Spleen (tissue), 13 donors: Measurements from ENCODE around the gene GADD45B. TPM values are rescaled to one million over a fixed set of nuclear protein-coding genes. Genes with fewer than 3 reads are reported as not detected.
A peak's percentile ranks its signal among the peaks of the same experiment; 100 is the strongest.

Source experiments
- DNase-seq: peaks from one replicate; pipeline ENCODE4 v3.0.0-alpha.2; 2020
- H3K27ac ChIP-seq, 8 donors: fragments of 200-600 bp; sonication (generic) in 7 of 8; 1 replicate in 4 of 8; 2 replicates in 4 of 8; pipeline versions ENCODE4 v1.5.0 to v1.8.0; 2016 to 2021; ENCODE audit warnings: inconsistent platforms in 4 of 8, mild to moderate bottlenecking in 4 of 8, moderate library complexity in 1 of 8
- H3K27me3 ChIP-seq, 7 donors: fragments of 200-600 bp; sonication (generic) in 6 of 7; replicated peaks in 1 of 7; 1 replicate in 4 of 7; 2 replicates in 3 of 7; pipeline versions ENCODE4 v1.5.0 to v1.8.0; 2016 to 2021; ENCODE audit warnings: inconsistent platforms in 3 of 7, mild to moderate bottlenecking in 1 of 7
- H3K36me3 ChIP-seq, 6 donors: fragments of 200-600 bp; sonication (generic) in 5 of 6; 1 replicate in 4 of 6; 2 replicates in 2 of 6; pipeline versions ENCODE4 v1.5.0 to v1.8.0; 2016 to 2021; ENCODE audit warnings: inconsistent platforms in 2 of 6
- H3K4me1 ChIP-seq, 6 donors: fragments of 200-600 bp; sonication (generic) in 5 of 6; 1 replicate in 3 of 6; 2 replicates in 3 of 6; pipeline versions ENCODE4 v1.5.0 to v1.8.0; 2016 to 2021; ENCODE audit warnings: inconsistent platforms in 3 of 6
- H3K4me3 ChIP-seq, 8 donors: fragments of 200-600 bp; sonication (generic) in 7 of 8; 1 replicate in 4 of 8; 2 replicates in 4 of 8; pipeline versions ENCODE4 v1.5.0 to v1.8.0; 2016 to 2021; ENCODE audit warnings: inconsistent platforms in 4 of 8, mild to moderate bottlenecking in 4 of 8, moderate library complexity in 2 of 8
- H3K9me3 ChIP-seq, 8 donors: fragments of 200-600 bp; sonication (generic) in 7 of 8; 1 replicate in 4 of 8; 2 replicates in 4 of 8; pipeline versions ENCODE4 v1.5.0 to v1.8.0; 2016 to 2021; ENCODE audit warnings: inconsistent platforms in 4 of 8
- POLR2A ChIP-seq, 3 donors: fragments of 450-650 bp; IDR thresholded peaks; one replicate each; pipeline ENCODE4 v1.5.1; 2017; ENCODE audit warnings: antibody characterized with exemption in 3 of 3, mild to moderate bottlenecking in 1 of 3
- POLR2AphosphoS5 ChIP-seq, 3 donors: sonication (generic); formaldehyde crosslinking; IDR thresholded peaks; one replicate each; pipeline ENCODE4 v1.5.1; 2017; ENCODE audit warnings: antibody characterized with exemption in 3 of 3
- WGBS, 5 donors: extraction: QIAGEN DNeasy Blood & Tissue Kit in 3 of 5; methylation state at CpG; one replicate each; pipeline versions ENCODE4 v1.1.5 to v1.1.7; 2013 to 2018; 5-methylcytosine and 5-hydroxymethylcytosine counted together
- intact Hi-C: fragments of 100-400 bp; cut with DNase I; formaldehyde crosslinking; loops from one replicate; pipeline ENCODE4 v1.15.0; 2023; ENCODE audit warnings: low total_unique reads
- long read RNA-seq, 2 donors: transcript quantifications; one replicate each; lab custom pipeline, GENCODE V29; 2026
- polyA plus RNA-seq, 3 donors: library from polyadenylated mRNA; stranded (reverse); fragments of 200-250 nt; gene quantifications; one replicate each; pipeline ENCODE4 v1.2.1, GENCODE V29; 2013
- total RNA-seq, 7 donors: library from RNA; depleted of rRNA in 3 of 7; stranded (reverse); fragments of >200 nt in 3 of 7; fragmentation: NEBNext Ultra II Directional in 4 of 7; extraction: Animal tissue kit (Norgen Biotek cat#: 25700) in 4 of 7; gene quantifications; one replicate each; pipeline versions ENCODE4 v1.1.0 to v1.2.1, GENCODE V29; 2016 to 2021
- TF ChIP-seq, protein P1 (sequence below), 11 experiments: fragments of 200-600 bp in 7 of 11; fragments of 450-650 bp in 4 of 11; sonication (generic) in 4 of 11; IDR thresholded peaks in 8 of 11; conservative IDR thresholded peaks in 3 of 11; 1 replicate in 7 of 11; 2 replicates in 4 of 11; pipeline versions ENCODE4 v1.4.0 to v1.8.0; 2016 to 2021; ENCODE audit warnings: antibody characterized with exemption in 11 of 11, inconsistent platforms in 4 of 11, mild to moderate bottlenecking in 1 of 11
- donor health status: healthy with polysubstance abuse.
- donor health status: DM: no; HTN: no; CAD: no; lungs with moderate emphysema.
- donor health status: DM: no; HTN: no; CAD: no.
- donor health status: Bipolar disorder and iron deficiency.
- donor health status: healthy.
- donor health status: DM: no; HTN: no; CAD: no.
- donor health status: DM: yes; HTN: yes; CAD: no.

The GADD45B gene, protein sequence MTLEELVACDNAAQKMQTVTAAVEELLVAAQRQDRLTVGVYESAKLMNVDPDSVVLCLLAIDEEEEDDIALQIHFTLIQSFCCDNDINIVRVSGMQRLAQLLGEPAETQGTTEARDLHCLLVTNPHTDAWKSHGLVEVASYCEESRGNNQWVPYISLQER
- 100 to 1,000 TPM in 1 of 7 donors, 10 to 100 TPM in 6; 57.4 to 114 (median 77.4) TPM for total RNA-seq
- polyA plus RNA-seq: 10 to 100 TPM; 40.6 to 76.9 (median 43.3) TPM
- long read RNA-seq, donor 1, transcript GADD45B-201 (4 exons, 1,373 nt): major isoform, 20 of 25 reads
- long read RNA-seq, donor 1, partial matches to known transcripts: 0 of 25 reads
- long read RNA-seq, donor 1, other reads (novel, unspliced or antisense): 0 of 25 reads
- long read RNA-seq, donor 2, transcript GADD45B-201 (4 exons, 1,373 nt): major isoform, 13 of 19 reads
- long read RNA-seq, donor 2, partial matches to known transcripts: 0 of 19 reads
- long read RNA-seq, donor 2, other reads (novel, unspliced or antisense): 0 of 19 reads

DNA sequence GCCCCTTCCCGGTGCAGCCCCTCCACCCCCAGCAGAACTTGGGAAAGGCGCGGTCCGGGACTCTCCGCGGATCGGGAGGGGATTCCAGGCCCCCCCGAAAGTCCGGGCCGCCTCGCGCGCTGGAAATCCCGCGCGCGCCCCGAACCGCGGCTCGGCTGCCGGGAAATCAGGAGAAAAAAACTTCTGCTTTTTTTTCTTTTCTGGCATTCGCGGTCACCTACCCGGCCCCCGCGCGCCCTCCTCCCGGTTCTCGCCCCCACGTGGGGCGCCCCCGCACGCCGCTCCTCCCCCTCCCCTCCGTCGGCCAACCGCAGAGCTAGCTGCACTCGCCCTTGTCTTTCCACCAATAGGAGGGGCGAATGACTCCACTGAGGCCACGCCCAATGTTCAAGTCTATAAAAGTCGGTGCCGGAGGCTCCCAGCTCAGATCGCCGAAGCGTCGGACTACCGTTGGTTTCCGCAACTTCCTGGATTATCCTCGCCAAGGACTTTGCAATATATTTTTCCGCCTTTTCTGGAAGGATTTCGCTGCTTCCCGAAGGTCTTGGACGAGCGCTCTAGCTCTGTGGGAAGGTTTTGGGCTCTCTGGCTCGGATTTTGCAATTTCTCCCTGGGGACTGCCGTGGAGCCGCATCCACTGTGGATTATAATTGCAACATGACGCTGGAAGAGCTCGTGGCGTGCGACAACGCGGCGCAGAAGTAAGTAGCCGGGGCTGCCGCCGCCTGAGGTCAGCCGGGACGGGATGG lies at the start of gene GADD45B:
Gene GADD45B (plus strand): TSS at position 426 of the 749 bp plus-strand sequence. CDS start 232 bp downstream, at position 658.
- no peaks in the 10 kb centered on the region for H3K9me3 ChIP-seq
- peaks cover 0 to 17% (median 9%) of the 10 kb centered on the region in 6 donors for H3K36me3 ChIP-seq
- peak; percentile 98 for DNase-seq
- H3K27ac ChIP-seq: peak within 1 kb of the TSS; percentile 55 to 95 (median 92)
- intact Hi-C loops: loop anchor here (2.0 kb wide), 1 partner anchor 137 kb away; no protein-coding TSS in a partner anchor
- H3K4me1 ChIP-seq: peaks cover 13 to 64% (median 48%) of the 10 kb centered on the region in 6 donors
- TF ChIP-seq POLR2AphosphoS5 (IDR thresholded peaks at IDR 0.05): peak; percentile 99 to 100 (median 100)
- TF ChIP-seq, protein P1, sequence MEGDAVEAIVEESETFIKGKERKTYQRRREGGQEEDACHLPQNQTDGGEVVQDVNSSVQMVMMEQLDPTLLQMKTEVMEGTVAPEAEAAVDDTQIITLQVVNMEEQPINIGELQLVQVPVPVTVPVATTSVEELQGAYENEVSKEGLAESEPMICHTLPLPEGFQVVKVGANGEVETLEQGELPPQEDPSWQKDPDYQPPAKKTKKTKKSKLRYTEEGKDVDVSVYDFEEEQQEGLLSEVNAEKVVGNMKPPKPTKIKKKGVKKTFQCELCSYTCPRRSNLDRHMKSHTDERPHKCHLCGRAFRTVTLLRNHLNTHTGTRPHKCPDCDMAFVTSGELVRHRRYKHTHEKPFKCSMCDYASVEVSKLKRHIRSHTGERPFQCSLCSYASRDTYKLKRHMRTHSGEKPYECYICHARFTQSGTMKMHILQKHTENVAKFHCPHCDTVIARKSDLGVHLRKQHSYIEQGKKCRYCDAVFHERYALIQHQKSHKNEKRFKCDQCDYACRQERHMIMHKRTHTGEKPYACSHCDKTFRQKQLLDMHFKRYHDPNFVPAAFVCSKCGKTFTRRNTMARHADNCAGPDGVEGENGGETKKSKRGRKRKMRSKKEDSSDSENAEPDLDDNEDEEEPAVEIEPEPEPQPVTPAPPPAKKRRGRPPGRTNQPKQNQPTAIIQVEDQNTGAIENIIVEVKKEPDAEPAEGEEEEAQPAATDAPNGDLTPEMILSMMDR (IDR thresholded peaks at IDR 0.05 in 8 of 11, conservative IDR thresholded peaks at IDR 0.05 in 3 of 11): peak in 3 of 11 experiments; percentile 12 to 40 (median 24)
- peak; percentile 99 to 100 (median 100) for TF ChIP-seq POLR2A (IDR thresholded peaks at IDR 0.05)
- H3K27me3 ChIP-seq: no peaks in the 10 kb centered on the region
- peak within 1 kb of the TSS; percentile 68 to 99 (median 98) for H3K4me3 ChIP-seq
- 1 to 2% (median 1%) methylated on average over 53 to 70 of the region's 70 CpGs for WGBS, 5 donors

DNA sequence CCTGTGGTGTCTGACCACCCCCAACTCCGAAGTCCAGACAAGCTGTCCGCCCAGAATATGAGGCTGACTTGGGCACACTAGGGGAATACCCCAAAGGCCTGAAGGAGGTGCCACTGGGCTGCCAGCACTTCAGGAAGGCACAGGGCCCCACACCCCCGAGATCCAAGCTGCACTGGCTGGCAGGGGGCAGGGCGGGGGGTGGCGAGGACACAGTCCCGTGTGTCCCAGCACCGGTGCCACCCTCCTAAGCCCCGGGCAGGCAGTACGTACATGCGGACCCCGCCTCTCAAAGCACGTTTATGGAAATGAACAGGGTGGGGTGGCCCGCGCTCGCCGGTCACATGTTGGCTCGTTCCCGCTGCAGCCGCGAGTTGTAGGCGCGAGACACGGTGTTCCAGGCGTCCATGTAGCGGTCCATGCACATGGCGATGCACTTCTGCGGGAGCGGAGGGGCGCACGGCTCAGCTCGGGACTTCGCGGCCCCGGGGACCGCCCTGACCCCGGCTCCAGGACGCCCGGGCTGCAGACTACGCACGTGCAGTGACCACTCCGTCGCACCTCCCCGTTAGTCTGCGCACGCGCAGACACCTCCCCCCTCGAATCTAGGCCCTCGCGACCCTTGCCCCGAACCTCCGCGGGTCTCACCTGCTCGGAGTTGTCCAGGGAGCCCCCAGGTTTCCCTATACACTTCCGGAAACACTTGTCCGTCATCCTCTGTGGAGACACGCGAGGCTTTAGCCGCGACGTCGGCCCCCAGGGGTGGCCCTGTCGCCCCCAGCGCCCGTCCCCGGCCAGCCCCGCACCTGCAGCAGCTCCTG lies 49.1 kb upstream of the GADD45B start:
- H3K27me3 ChIP-seq: no peaks in the 10 kb centered on the region
- peak overlapping the region; percentile 75 to 100 (median 90) for H3K4me3 ChIP-seq
- peaks cover 0 to 59% (median 18%) of the 10 kb centered on the region in 6 donors for H3K36me3 ChIP-seq
- peak overlapping the region; percentile 94 to 99 (median 98) for H3K27ac ChIP-seq
- WGBS, 5 donors: 3 to 11% (median 4%) methylated on average over 31 to 66 of the region's 66 CpGs
- intact Hi-C loops: no loop called here
- H3K9me3 ChIP-seq: no peaks in the 10 kb centered on the region
- peak; percentile 88 for DNase-seq
- H3K4me1 ChIP-seq: peaks cover 25 to 67% (median 50%) of the 10 kb centered on the region in 6 donors
- TF ChIP-seq, protein P1 (IDR thresholded peaks at IDR 0.05 in 8 of 11, conservative IDR thresholded peaks at IDR 0.05 in 3 of 11): no peak
- no peak for TF ChIP-seq POLR2A (IDR thresholded peaks at IDR 0.05)
- no peak for TF ChIP-seq POLR2AphosphoS5 (IDR thresholded peaks at IDR 0.05)

- intact Hi-C loops: no loop called here
- peaks cover 0 to 67% (median 20%) of the 10 kb centered on the region in 6 donors for H3K36me3 ChIP-seq
- H3K27me3 ChIP-seq: no peaks in the 10 kb centered on the region
- no peaks in the 10 kb centered on the region for H3K9me3 ChIP-seq
- peak within 1 kb of the TSS; percentile 94 to 99 (median 98) for H3K27ac ChIP-seq
- DNase-seq: peak; percentile 98
- H3K4me1 ChIP-seq: peaks cover 25 to 58% (median 42%) of the 10 kb centered on the region in 6 donors
- 0 to 1% (median 1%) methylated on average over 24 to 77 of the region's 77 CpGs for WGBS, 5 donors
- TF ChIP-seq POLR2AphosphoS5 (IDR thresholded peaks at IDR 0.05): peak; percentile 85 to 94 (median 91)
- TF ChIP-seq POLR2A (IDR thresholded peaks at IDR 0.05): peak in 2 of 3 donors; percentile 32 to 55
- TF ChIP-seq, protein P1 (IDR thresholded peaks at IDR 0.05 in 8 of 11, conservative IDR thresholded peaks at IDR 0.05 in 3 of 11): peak in 3 of 11 experiments; percentile 16 to 21 (median 20)
- peak within 1 kb of the TSS; percentile 75 to 100 (median 90) for H3K4me3 ChIP-seq
Measured at GRCh38 chr19:2427429-2428320, 48.3 kb upstream of the GADD45B start, which contains the start of gene TIMM13. TSS of gene TIMM13 (minus strand) at chr19:2427586. CDS start at chr19:2427533, 53 bp downstream.
